T-helper 9 cell (primary cell): Measurements from ENCODE around the gene PELI2.

ENCODE experiments used
- DNase-seq: peaks from one replicate; pipeline ENCODE4 v3.0.0-alpha.2; 2020
- total RNA-seq, 2 donors: gene quantifications; one replicate each; lab custom pipeline; 2026; lab: John Stamatoyannopoulos, UW

PELI2 gene
- 23.4 to 34.1 reads per million in 2 donors for total RNA-seq

GRCh38 chr14:56117765-56118610 lies at the start of gene PELI2:
Gene PELI2 (plus strand): TSS chr14:56118411. CDS start chr14:56118661, 250 bp downstream.
- DNase-seq = peak; percentile 80

GRCh38 chr14:56073799-56074198 lies 44.4 kb upstream of the PELI2 start:
- DNase-seq = no peak

DNA sequence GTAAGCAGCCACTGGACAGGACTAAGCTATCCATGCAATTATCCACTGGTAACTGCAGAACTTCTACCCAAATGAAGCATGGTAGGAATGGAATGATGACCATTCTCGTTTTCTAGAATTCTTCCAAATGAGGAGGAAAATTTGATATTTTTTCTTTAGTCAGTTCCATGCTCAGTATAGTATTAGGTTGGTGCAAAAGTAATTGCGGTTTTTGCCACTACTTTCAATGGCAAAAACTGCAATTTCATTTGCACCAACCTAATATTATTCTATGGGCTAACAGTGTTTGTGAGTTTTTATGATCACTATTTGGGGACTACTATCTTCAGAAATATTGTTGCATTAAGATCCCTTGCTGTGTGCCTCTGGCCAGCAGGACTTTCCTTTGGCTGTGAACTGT lies 42.9 kb upstream of the PELI2 start:
- DNase-seq = no peak

GRCh38 chr14:56081139-56081538 lies 37.1 kb upstream of the PELI2 start:
- no peak for DNase-seq

GRCh38 chr14:56082880-56083279 lies 35.3 kb upstream of the PELI2 start:
- no peak for DNase-seq

GRCh38 chr14:56085471-56085870 lies 32.7 kb upstream of the PELI2 start:
- DNase-seq = no peak

DNA sequence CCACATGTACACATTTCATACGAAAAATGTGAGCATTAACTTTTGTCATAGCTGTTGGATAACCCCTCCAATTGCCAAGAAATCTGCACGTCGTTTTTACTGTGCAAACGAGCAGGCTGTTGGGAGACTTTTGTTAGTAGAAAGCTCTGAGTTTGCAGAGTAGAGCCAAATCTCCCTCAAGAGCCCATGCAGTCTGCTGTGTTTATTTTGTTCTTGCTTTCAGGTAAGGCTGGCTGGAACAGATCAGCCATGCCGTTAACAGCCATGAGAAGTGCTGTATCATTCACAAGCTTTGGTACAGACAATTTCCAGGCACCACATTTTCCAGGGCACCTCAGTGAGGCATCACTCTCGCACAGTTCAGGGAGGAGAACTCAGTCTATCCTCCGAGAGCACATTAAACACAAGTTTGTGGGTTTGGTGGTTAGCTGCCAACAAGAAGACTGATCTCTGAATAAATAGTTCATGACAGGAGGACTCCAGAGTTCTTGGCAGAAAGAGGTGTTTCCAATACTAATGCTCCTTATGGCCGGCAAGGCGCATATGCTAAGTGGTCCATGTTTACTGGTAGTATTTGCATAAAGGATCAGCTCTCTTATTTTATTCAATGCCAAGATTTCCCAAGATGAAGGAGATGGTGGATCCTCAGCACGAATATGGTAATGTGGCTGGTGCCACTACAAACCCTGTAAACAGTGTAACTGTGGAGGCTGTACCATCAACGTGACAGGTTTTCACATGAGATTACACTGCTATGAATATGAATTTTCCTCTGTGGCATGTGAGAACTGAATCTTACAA lies 30.3 kb upstream of the PELI2 start:
- DNase-seq = no peak

DNA sequence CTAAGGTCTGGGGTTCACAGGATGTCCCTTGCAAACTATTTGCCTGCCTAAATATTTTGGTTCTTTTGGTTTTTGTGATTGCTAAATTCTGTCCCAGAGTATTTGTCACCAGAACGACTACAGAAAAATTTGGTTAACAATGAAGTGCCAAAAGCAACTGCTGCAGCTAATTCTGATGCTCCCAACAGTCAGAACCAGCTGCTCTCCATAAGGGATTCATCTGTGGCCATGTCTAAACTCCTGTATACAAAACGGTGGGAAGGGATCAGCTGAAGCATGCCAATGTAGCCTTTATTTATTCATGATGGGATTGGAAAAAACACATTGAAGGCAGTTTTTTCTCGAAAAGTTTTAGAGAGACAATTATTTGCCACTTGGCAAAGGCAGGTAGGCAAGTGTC lies 29.3 kb upstream of the PELI2 start:
- no peak for DNase-seq

- DNase-seq = no peak
Measured at GRCh38 chr14:56092763-56093162, 25.4 kb upstream of the PELI2 start.

DNA sequence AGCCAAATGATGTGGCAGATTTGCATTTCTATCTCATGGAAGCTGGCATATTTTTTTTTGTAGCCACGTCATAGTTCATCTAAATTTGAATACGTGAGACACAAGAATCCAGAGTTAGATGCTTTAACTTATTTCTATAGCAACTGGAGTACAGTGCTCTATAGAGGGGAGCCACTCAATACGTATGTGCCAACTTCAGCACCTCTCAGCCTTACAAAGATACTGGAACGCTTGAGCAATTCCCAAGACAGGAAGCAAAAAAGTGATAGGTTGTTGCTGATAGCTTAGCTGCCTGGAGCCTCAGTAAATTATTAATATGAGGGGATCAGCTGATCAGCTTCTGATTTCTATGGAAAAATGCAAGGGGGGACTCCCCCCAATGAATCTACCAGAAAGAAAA lies 24.1 kb upstream of the PELI2 start:
- no peak for DNase-seq

DNA sequence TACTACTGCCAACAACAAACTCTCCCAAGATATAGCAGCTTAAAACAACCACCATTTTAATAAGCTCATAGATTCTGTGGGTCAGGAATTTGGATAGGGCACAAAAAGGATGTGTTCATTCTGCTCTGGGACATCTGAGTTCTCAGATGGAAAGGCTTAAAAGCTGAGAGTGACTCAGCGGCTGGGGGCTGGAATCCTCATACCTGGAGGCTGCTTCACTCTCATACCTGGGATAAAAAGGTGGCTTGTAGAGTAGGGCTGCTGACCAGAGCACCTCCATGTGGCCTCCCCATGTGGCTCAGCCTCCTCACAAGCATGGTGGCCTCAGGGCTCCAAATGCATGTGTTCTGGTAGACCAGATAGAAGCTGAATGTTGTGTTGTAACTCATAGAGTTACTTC lies 20.2 kb upstream of the PELI2 start:
- no peak for DNase-seq

DNA sequence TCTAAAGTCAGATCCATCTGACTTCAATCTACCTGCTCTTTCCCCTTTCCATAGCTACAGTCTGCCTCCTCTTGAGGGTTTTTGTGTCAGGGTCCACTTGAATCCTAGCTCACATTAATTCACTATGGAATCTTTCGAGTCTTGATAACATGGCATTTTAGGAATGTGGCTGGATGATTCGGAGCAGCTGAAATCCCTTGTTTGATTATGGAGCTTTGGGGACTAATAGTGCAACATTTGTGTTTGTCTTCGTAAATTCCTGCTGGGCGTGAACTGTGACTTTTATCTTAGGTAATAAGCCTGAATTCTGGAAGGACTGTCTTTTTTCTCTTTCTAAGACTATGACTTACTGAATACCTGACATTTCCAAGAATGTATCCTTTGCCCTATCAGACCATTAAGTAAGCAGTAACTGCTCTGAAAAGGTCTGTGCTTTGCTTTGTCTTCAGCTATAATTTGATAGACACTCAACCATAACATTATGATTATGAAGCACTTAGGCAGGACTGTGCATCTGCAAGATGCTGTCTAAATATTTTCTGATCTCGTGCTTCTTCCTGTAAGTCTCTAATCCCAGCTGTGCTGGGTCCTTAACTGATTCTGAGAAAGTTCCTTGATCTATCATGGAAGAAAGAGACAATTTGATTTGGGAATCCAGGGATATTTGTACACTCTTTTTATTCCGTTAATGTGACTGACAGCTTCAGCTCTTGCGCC lies 19.0 kb upstream of the PELI2 start:
- DNase-seq = no peak

DNA sequence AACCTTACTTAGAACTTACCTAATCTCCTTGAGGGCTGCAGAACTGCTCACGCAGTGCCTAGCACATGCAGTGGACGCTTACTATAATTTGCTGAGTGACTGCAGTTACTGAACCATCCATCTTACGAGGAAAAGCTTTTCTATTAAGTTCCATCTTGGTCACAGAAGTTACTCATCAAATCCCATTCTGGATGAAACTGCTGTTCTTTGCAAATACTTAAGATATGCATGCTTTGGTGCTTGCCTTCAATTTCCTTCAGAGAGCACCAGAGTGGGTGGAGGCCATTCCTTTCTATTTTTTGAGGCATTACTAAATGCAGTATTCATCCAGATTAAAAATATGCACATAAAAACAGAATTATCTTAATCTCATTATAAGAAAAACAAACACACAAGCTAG lies 17.7 kb upstream of the PELI2 start:
- DNase-seq = no peak

DNA sequence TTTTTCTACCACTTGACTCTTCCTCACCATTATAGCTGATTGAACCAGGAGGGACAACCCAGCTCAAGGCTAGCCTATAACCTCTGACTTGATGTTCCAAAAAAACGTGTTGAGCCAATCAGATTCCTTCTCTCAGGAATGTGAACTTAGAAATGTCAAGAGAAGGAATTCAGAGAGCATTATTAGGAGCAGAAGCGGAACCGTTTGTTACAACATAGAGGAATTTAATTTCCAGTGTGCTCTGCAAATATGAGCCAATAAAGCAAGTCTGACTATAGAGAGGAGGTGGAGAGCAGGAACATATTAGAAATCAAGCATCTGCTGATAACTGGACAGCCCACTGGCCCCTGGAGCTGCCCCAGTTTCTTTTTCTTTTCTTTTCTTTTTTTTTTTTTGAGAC lies 15.3 kb upstream of the PELI2 start:
- no peak for DNase-seq

DNA sequence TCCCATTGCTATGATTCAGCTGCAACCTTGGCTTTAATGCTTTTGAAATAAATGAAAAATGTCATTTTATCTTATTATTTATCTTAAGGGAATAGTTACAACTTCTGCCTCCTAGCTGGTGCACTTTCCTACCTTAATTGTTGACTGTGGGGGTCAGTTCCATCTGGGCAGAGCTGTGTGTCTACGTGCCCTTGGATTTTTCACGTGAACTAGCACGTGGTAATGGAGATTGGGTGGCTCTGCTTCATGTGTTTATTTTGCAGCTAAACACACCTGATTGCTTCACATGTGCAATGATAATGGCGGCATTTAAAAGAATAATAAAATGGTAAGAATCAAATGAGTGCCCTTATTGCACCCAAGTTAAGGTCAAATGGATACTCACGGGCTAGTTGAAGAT lies 10.6 kb upstream of the PELI2 start:
- DNase-seq = no peak

- DNase-seq = no peak
Measured at GRCh38 chr14:56108057-56108456, 10.2 kb upstream of the PELI2 start.

DNA sequence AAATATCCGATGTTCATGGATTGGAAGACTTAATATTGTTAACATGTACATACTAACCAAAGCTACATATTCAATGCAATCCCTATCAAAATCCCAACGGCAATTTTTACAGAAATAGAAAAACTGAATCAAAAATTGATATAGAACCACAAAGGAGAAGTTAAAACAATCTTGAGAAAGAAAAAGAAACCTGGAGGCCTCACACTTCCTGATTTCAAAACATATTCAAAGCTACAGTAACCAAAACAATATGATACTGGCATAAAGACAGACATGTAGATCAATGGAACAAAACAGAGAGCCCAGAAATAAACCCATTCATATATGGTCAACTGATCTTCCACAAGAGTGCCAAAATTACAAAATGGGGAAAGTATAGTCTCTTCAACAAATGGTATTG lies 5.4 kb upstream of the PELI2 start:
- no peak for DNase-seq

- DNase-seq = no peak
Measured at GRCh38 chr14:56115334-56115870, 2.8 kb upstream of the PELI2 start.

DNA sequence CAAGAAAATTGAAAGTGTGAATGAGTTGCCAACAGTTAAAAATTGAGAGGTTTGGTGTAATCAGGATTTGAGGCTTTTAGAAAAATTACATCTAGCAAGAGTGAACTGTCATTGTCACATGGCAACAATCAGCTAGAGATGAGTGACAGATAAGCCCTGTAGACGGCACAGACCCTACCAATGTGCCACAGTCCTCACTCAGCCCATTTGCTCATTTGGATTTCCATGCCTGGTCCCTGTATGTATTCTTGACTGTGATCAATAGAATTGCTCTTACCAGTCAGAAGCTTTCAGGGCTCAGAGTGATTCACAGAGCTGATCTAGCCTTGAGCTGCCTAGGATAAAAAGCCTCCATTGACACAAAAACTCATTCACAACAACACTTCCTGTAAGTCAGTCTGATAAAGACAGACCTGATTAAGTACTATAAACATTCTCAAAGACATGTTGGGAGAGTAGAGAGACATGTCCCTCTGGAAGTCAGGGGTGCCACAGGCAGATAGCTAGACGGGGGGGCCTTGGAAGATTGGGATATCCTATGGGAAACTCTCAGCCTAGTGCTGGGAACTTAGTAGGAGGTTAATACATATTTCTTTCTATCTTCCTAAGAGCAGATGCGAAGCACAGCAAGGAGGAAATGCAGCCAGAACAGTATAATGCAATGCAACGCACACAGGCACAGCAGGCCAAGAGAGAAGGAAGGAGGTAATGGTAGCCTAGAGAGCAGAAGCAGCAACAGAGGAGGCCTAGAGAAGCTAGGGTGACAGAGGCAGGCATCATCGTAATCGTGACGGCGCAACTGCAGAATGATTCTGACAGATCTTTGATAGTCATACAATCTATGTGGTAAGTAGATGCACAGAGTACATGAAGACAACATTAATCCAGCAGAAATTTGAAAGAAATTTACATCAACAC lies 2.0 kb upstream of the PELI2 start:
- DNase-seq = no peak

GRCh38 chr14:56118611-56119181 lies 485 bp downstream of the PELI2 start:
- peak; percentile 19 for DNase-seq

GRCh38 chr14:56119201-56119981 lies 1.2 kb downstream of the PELI2 start:
- no peak for DNase-seq
